IMR-90 (cell line): ENCODE data around the gene SELENOT. TPM values are rescaled to one million over a fixed set of nuclear protein-coding genes. Genes with fewer than 3 reads are reported as not detected.

Experiments used
- ATAC-seq: fragments of 200-7000 bp; cut with Tn5 transposase; 2 replicates; pipeline ENCODE4 v1.9.1; 2020; ENCODE audit warnings: low read depth, mild to moderate bottlenecking, moderate library complexity
- BruUV-seq: library from RNA; stranded (reverse); fragments of 400-500 nt; replicated peaks from 2 replicates; lab custom pipeline; 2021; lab: Mats Ljungman, UMichigan
- CTCF ChIA-PET: fragments of 300-600 bp; formaldehyde crosslinking; extraction: SDS; loops from one replicate; lab custom pipeline; 2021; ENCODE audit warnings: antibody characterized with exemption; lab: Yijun Ruan, JAX
- POLR2A ChIA-PET: fragments of 300-600 bp; sonication (Branson Sonifier 250); formaldehyde crosslinking; loops from one replicate; lab custom pipeline; 2022; ENCODE audit warnings: antibody characterized with exemption; ENCODE audit not compliant: unreplicated experiment; lab: Charles Lee
- DNase-seq: peaks from one replicate; pipeline ENCODE4 v3.0.0; 2013
- H2AFZ ChIP-seq: replicated peaks from 2 replicates; pipeline ENCODE3; 2013; ENCODE audit warnings: low read length, mild to moderate bottlenecking; ENCODE audit not compliant: poor library complexity
- H2AK5ac ChIP-seq: 2 replicates; pipeline ENCODE4 v1.6.1; 2013; ENCODE audit warnings: low read depth, low read length, inconsistent platforms
- H2AK9ac ChIP-seq: replicated peaks from 2 replicates; pipeline ENCODE3; 2013; ENCODE audit warnings: mild to moderate bottlenecking, low read depth, low read length, moderate library complexity; ENCODE audit not compliant: poor library complexity
- H2BK120ac ChIP-seq: 2 replicates; pipeline ENCODE4 v1.6.1; 2013; ENCODE audit warnings: low read depth, low read length, inconsistent platforms
- H2BK15ac ChIP-seq: 3 replicates; pipeline ENCODE4 v1.6.1; 2013; ENCODE audit warnings: low read depth, low read length, inconsistent platforms
- H2BK20ac ChIP-seq: 2 replicates; pipeline ENCODE4 v1.6.1; 2013; ENCODE audit warnings: low read depth, mild to moderate bottlenecking, inconsistent platforms, low read length, moderate library complexity
- H2BK5ac ChIP-seq: 2 replicates; pipeline ENCODE4 v1.6.1; 2013; ENCODE audit warnings: mild to moderate bottlenecking, low read depth, low read length, inconsistent platforms; ENCODE audit not compliant: poor library complexity, severe bottlenecking
- H3K14ac ChIP-seq: replicated peaks from 2 replicates; pipeline ENCODE4 v1.6.1; 2013; ENCODE audit warnings: low read depth, low read length, inconsistent platforms
- H3K18ac ChIP-seq: 2 replicates; pipeline ENCODE4 v1.6.1; 2013; ENCODE audit warnings: low read depth, low read length, control low read depth
- H3K23ac ChIP-seq: 2 replicates; pipeline ENCODE4 v1.6.1; 2013; ENCODE audit warnings: low read depth, low read length, inconsistent platforms
- H3K27ac ChIP-seq: 2 replicates; pipeline ENCODE4 v1.5.1; 2013; ENCODE audit warnings: mild to moderate bottlenecking, control low read depth, low read length; ENCODE audit not compliant: insufficient read depth
- H3K27me3 ChIP-seq: 2 replicates; pipeline ENCODE4 v1.6.1; 2013; ENCODE audit warnings: low read length; ENCODE audit not compliant: control insufficient read depth, insufficient read depth
- H3K36me3 ChIP-seq: 2 replicates; pipeline ENCODE4 v1.6.1; 2013; ENCODE audit warnings: low read length, mixed read lengths; ENCODE audit not compliant: control insufficient read depth, insufficient read depth
- H3K4ac ChIP-seq: 2 replicates; pipeline ENCODE4 v1.6.1; 2013; ENCODE audit warnings: low read depth, low read length, inconsistent platforms
- H3K4me1 ChIP-seq: 2 replicates; pipeline ENCODE4 v1.6.1; 2013; ENCODE audit warnings: low read length, mixed read lengths; ENCODE audit not compliant: control insufficient read depth, insufficient read depth
- H3K4me2 ChIP-seq: 2 replicates; pipeline ENCODE4 v1.6.1; 2013; ENCODE audit warnings: low read depth, mild to moderate bottlenecking, control low read depth, low read length, moderate library complexity
- H3K4me3 ChIP-seq: 2 replicates; pipeline ENCODE4 v1.5.1; 2013; ENCODE audit warnings: low read depth, mild to moderate bottlenecking, control low read depth, low read length, moderate library complexity; ENCODE audit not compliant: insufficient read depth
- H3K56ac ChIP-seq: 2 replicates; pipeline ENCODE4 v1.6.1; 2013; ENCODE audit warnings: low read length, inconsistent platforms; ENCODE audit not compliant: insufficient read depth; ENCODE audit errors: extremely low read depth
- H3K79me1 ChIP-seq, 2 experiments: 2 replicates each; pipeline ENCODE4 v1.6.1; 2013; ENCODE audit warnings: low read length in 2 of 2, inconsistent platforms in 1 of 2, low read depth in 1 of 2
- H3K9ac ChIP-seq: 2 replicates; pipeline ENCODE4 v1.6.1; 2013; ENCODE audit warnings: low read depth, low read length, control low read depth
- H3K9me1 ChIP-seq: 2 replicates; pipeline ENCODE4 v1.6.1; 2013; ENCODE audit warnings: low read length, inconsistent platforms; ENCODE audit not compliant: insufficient read depth
- H3K9me3 ChIP-seq: 2 replicates; pipeline ENCODE4 v1.6.1; 2013; ENCODE audit warnings: low read length; ENCODE audit not compliant: control insufficient read depth, insufficient read depth
- H4K20me1 ChIP-seq: 2 replicates; pipeline ENCODE4 v1.6.1; 2013; ENCODE audit warnings: low read length, inconsistent platforms; ENCODE audit not compliant: insufficient read depth
- H4K5ac ChIP-seq: 2 replicates; pipeline ENCODE4 v1.6.1; 2013; ENCODE audit warnings: mild to moderate bottlenecking, low read depth, low read length, control low read depth
- H4K8ac ChIP-seq, 2 experiments: 2 replicates each; pipeline ENCODE4 v1.6.1; 2013; ENCODE audit warnings: low read depth in 2 of 2, low read length in 2 of 2, control low read depth in 1 of 2, inconsistent platforms in 1 of 2
- H4K91ac ChIP-seq: 2 replicates; pipeline ENCODE4 v1.6.1; 2013; ENCODE audit warnings: low read depth, low read length, inconsistent platforms; ENCODE audit not compliant: insufficient read depth
- BHLHE40 ChIP-seq: fragments of 150-350 bp; IDR thresholded peaks from 2 replicates; pipeline ENCODE4 v1.6.1; 2016; ENCODE audit warnings: mild to moderate bottlenecking, low read depth, low read length
- CEBPB ChIP-seq: IDR thresholded peaks from 2 replicates; pipeline ENCODE4 v1.6.1; 2012; ENCODE audit warnings: low read depth, low read length, improper control_type of control experiment
- CHD1 ChIP-seq: IDR thresholded peaks from 2 replicates; pipeline ENCODE4 v1.6.1; 2012; ENCODE audit warnings: low read depth, low read length, improper control_type of control experiment
- CTCF ChIP-seq: conservative IDR thresholded peaks from 2 replicates; pipeline ENCODE4 v1.5.1; 2012; ENCODE audit warnings: mild to moderate bottlenecking, low read depth, low read length, improper control_type of control experiment
- ELK1 ChIP-seq: fragments of 150-350 bp; IDR thresholded peaks from 2 replicates; pipeline ENCODE4 v1.6.1; 2016; ENCODE audit warnings: low read depth, mild to moderate bottlenecking, low read length, moderate library complexity, borderline replicate concordance
- FOS ChIP-seq: fragments of 150-350 bp; IDR thresholded peaks from 2 replicates; pipeline ENCODE4 v1.6.1; 2016; ENCODE audit warnings: low read depth, low read length
- MAFK ChIP-seq: IDR thresholded peaks from 2 replicates; pipeline ENCODE4 v1.6.1; 2012; ENCODE audit warnings: low read depth, low read length, improper control_type of control experiment
- MAZ ChIP-seq: IDR thresholded peaks from 2 replicates; pipeline ENCODE4 v1.6.1; 2012; ENCODE audit warnings: low read depth, mild to moderate bottlenecking, low read length, improper control_type of control experiment, moderate library complexity, borderline replicate concordance
- MXI1 ChIP-seq: IDR thresholded peaks from 2 replicates; pipeline ENCODE4 v1.6.1; 2012; ENCODE audit warnings: low read depth, mild to moderate bottlenecking, low read length, moderate library complexity, borderline replicate concordance
- NFE2L2 ChIP-seq: fragments of 150-350 bp; IDR thresholded peaks from 2 replicates; pipeline ENCODE4 v1.6.1; 2016; ENCODE audit warnings: low read depth, mild to moderate bottlenecking, low read length
- POLR2A ChIP-seq: IDR thresholded peaks from 2 replicates; pipeline ENCODE4 v1.6.1; 2012; ENCODE audit warnings: mild to moderate bottlenecking, low read depth, low read length
- RAD21 ChIP-seq: IDR thresholded peaks from 2 replicates; pipeline ENCODE4 v1.6.1; 2012; ENCODE audit warnings: low read length, improper control_type of control experiment
- RCOR1 ChIP-seq: IDR thresholded peaks from 2 replicates; pipeline ENCODE4 v1.6.1; 2012; ENCODE audit warnings: mild to moderate bottlenecking, low read length, improper control_type of control experiment; ENCODE audit not compliant: insufficient replicate concordance
- RFX5 ChIP-seq: IDR thresholded peaks from 2 replicates; pipeline ENCODE4 v1.8.0; 2012; ENCODE audit warnings: low read depth, mild to moderate bottlenecking, low read length, moderate library complexity
- SMC3 ChIP-seq: fragments of 150-350 bp; IDR thresholded peaks from 2 replicates; pipeline ENCODE4 v1.6.1; 2016; ENCODE audit warnings: low read depth, mild to moderate bottlenecking, antibody characterized with exemption, low read length, moderate library complexity
- WGBS, 2 experiments: methylation state at CpG; one replicate each; pipeline versions ENCODE4 v1.1.5 to v1.1.7; 2013; ENCODE audit warnings: missing lambda C conversion rate in 2 of 2; ENCODE audit not compliant: insufficient read length in 1 of 2; ENCODE audit errors: extremely low coverage in 2 of 2; 5-methylcytosine and 5-hydroxymethylcytosine counted together
- dilution Hi-C: fragments of 300-500 bp; cut with HindIII; formaldehyde crosslinking; loops from one replicate; pipeline ENCODE4 v1.14.3; 2018; ENCODE audit warnings: low sequenced_read_pairs; ENCODE audit not compliant: unreplicated experiment
- in situ Hi-C: fragments of 300-500 bp; cut with MboI; formaldehyde crosslinking; loops from 3 replicates; pipeline ENCODE4 v1.14.3; 2019; ENCODE audit warnings: low sequenced_read_pairs, inconsistent platforms, mixed read lengths
- intact Hi-C: fragments of 100-400 bp; cut with micrococcal nuclease; formaldehyde crosslinking; loops from 2 replicates; pipeline ENCODE4 v1.10.0; 2022
- polyA plus RNA-seq, 3 experiments: library from polyadenylated mRNA; depleted of rRNA; stranded (reverse); fragments of >200 nt; gene quantifications; 2 replicates each; pipeline ENCODE4 v1.2.3, GENCODE V29; 2012; ENCODE audit warnings: low replicate concordance in 1 of 3
- total RNA-seq: library from RNA; depleted of rRNA; stranded (reverse); fragments of >200 nt; gene quantifications from 2 replicates; pipeline ENCODE4 v1.2.3, GENCODE V29; 2012
- TF ChIP-seq, protein P1 (sequence below): fragments of 150-350 bp; IDR thresholded peaks from 2 replicates; pipeline ENCODE4 v1.6.1; 2017; ENCODE audit warnings: mild to moderate bottlenecking, antibody characterized with exemption, low read length, low read depth

Gene SELENOT
- total and polyA plus RNA-seq, 2 of the 4 experiments (the other 2 are of a cell fraction), result 365 to 415 TPM

DNA sequence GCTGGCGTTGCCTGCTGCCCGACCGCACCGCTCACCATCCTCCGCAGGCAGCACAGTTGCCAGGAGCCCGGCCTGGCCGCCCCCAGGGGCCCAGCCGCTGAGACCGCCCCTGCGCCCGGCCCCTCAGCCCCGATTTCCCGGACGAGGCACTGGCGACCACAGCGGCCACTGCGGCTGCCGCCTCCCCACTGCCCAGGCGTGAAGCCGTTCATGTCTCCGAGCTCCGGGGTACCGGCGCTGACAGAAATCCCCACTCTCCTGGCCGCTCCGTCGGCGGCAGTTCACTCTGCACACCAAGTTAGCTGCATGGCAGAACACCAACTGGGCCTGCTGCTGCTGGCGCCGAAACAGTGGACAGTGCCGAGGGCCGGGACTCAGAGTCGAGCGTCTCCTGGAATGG, 8.5 kb downstream of the SELENOT start:
- no peak overlapping the region for H3K9ac ChIP-seq
- no peak overlapping the region for H2BK120ac ChIP-seq
- POLR2A ChIA-PET, result no interaction called here
- DNase-seq (no peak), ATAC-seq (no peak)
- H3K27me3 ChIP-seq, result no peaks in the 10 kb centered on the region
- no peak for TF ChIP-seq RCOR1
- TF ChIP-seq SMC3, result no peak
- no peak for TF ChIP-seq RFX5
- TF ChIP-seq, protein P1, sequence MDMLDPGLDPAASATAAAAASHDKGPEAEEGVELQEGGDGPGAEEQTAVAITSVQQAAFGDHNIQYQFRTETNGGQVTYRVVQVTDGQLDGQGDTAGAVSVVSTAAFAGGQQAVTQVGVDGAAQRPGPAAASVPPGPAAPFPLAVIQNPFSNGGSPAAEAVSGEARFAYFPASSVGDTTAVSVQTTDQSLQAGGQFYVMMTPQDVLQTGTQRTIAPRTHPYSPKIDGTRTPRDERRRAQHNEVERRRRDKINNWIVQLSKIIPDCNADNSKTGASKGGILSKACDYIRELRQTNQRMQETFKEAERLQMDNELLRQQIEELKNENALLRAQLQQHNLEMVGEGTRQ, result no peak
- no peak for TF ChIP-seq NFE2L2
- TF ChIP-seq POLR2A, result no peak
- TF ChIP-seq BHLHE40, result no peak
- no peak for TF ChIP-seq RAD21
- no peak for TF ChIP-seq MXI1
- TF ChIP-seq MAZ, result no peak
- no peak for TF ChIP-seq ELK1
- no peak for TF ChIP-seq CHD1
- TF ChIP-seq FOS, result no peak
- no peak for TF ChIP-seq CTCF
- TF ChIP-seq CEBPB, result no peak
- no peak for TF ChIP-seq MAFK
- H2BK15ac ChIP-seq, result no peak overlapping the region
- no peak overlapping the region for H3K4ac ChIP-seq
- no peaks in the 10 kb centered on the region for H3K9me3 ChIP-seq
- H2AFZ ChIP-seq, result no peak overlapping the region
- H3K4me1 ChIP-seq, result no peaks in the 10 kb centered on the region
- WGBS, 2 experiments, result 91% methylated on average over 22 of the region's 34 CpGs; no CpG with 5 or more reads in 1 of the 2 experiments
- H3K4me2 ChIP-seq, result no peak overlapping the region
- no peak overlapping the region for H3K4me3 ChIP-seq
- H2BK20ac ChIP-seq, result no peak overlapping the region
- in situ Hi-C loops (no loop called here), dilution Hi-C loops (no loop called here), intact Hi-C loops (no loop called here)
- no peak overlapping the region for H4K8ac ChIP-seq
- H4K91ac ChIP-seq, result no peak overlapping the region
- H2AK5ac ChIP-seq, result no peak overlapping the region
- no peak overlapping the region for H3K56ac ChIP-seq
- no peak overlapping the region for H2AK9ac ChIP-seq
- H3K27ac ChIP-seq, result no peak overlapping the region
- peaks cover 32% of the 10 kb centered on the region for H4K20me1 ChIP-seq
- H2BK5ac ChIP-seq, result no peak overlapping the region
- H4K5ac ChIP-seq, result no peak overlapping the region
- peaks cover 8 to 40% of the 10 kb centered on the region in 2 experiments; a peak in 2 of 4 replicates for H3K79me1 ChIP-seq
- H3K23ac ChIP-seq, result no peak overlapping the region
- H3K36me3 ChIP-seq, result peaks cover 5% of the 10 kb centered on the region
- no peaks in the 10 kb centered on the region; the same call in 1 of the 2 replicates for H3K9me1 ChIP-seq
- no TSS peak for BruUV-seq
- no peak overlapping the region for H3K18ac ChIP-seq
- no peak overlapping the region for H3K14ac ChIP-seq
- CTCF ChIA-PET, result no interaction called here
